ENCODE measurements around the gene AGAP1. TPM values are rescaled to one million over a fixed set of nuclear protein-coding genes. Genes with fewer than 3 reads are reported as not detected.
"Not testable (repeated sequence)": the region's sequence is repeated elsewhere in the genome, so short reads cannot be mapped to it uniquely, and the experiment has no call there.

Gene AGAP1
- total RNA-seq, 1 donor: 18.5 TPM

- no peaks in the 10 kb centered on the region for H3K27me3 ChIP-seq (ENCODE audit: insufficient read depth, low read length)
These were observed 563.5 kb downstream of the AGAP1 start for GRCh38 chr2:236057375-236057774.

GRCh38 chr2:236061497-236061896 is 567.7 kb downstream of the AGAP1 start:
- DNase-seq (ENCODE audit: insufficient read length, low spot score, missing footprints): no peak
- H3K27ac ChIP-seq (ENCODE audit: low read depth, low read length): no peak overlapping the region
- H3K27me3 ChIP-seq (ENCODE audit: insufficient read depth, low read length): no peaks in the 10 kb centered on the region
- no peaks in the 10 kb centered on the region for H3K79me2 ChIP-seq (ENCODE audit: insufficient read depth, low read length)
- H4K20me1 ChIP-seq (ENCODE audit: insufficient read depth, low read length): no peaks in the 10 kb centered on the region
- H3K9me3 ChIP-seq (ENCODE audit: low read depth, low read length): no peaks in the 10 kb centered on the region
- TF ChIP-seq CTCF (IDR thresholded peaks at IDR 0.05; ENCODE audit: extremely low read depth, low read depth, low read length): no peak
- no peak overlapping the region for H3K4me2 ChIP-seq (ENCODE audit: insufficient read depth, low read length)
- H3K36me3 ChIP-seq (ENCODE audit: insufficient read depth, low read length): no peaks in the 10 kb centered on the region
- no peak overlapping the region for H2AFZ ChIP-seq (ENCODE audit: low read length)
- no peak overlapping the region for H3K4me3 ChIP-seq (ENCODE audit: insufficient read depth, low read length)
- no peaks in the 10 kb centered on the region for H3K4me1 ChIP-seq (ENCODE audit: insufficient read depth, low read length)

More at GRCh38 chr2:236057375-236057774, 563.5 kb downstream of the AGAP1 start:
- Histone ChIP-seq H4K20me1 (ENCODE audit: insufficient read depth, low read length) (no peaks in the 10 kb centered on the region), H2AFZ (ENCODE audit: low read length) (no peak overlapping the region), H3K4me2 (ENCODE audit: insufficient read depth, low read length) (no peak overlapping the region), H3K27ac (ENCODE audit: low read depth, low read length) (no peak overlapping the region), H3K36me3 (ENCODE audit: insufficient read depth, low read length) (no peaks in the 10 kb centered on the region), H3K4me3 (ENCODE audit: insufficient read depth, low read length) (no peak overlapping the region), H3K9me3 (ENCODE audit: low read depth, low read length) (no peaks in the 10 kb centered on the region), H3K79me2 (ENCODE audit: insufficient read depth, low read length) (no peaks in the 10 kb centered on the region), H3K4me1 (ENCODE audit: insufficient read depth, low read length) (no peaks in the 10 kb centered on the region)
- DNase-seq (ENCODE audit: insufficient read length, low spot score, missing footprints): no peak
- TF ChIP-seq CTCF (IDR thresholded peaks at IDR 0.05; ENCODE audit: extremely low read depth, low read depth, low read length): no peak

GRCh38 chr2:236061899-236062298 is 568.1 kb downstream of the AGAP1 start:
- Histone ChIP-seq H3K4me3 (ENCODE audit: insufficient read depth, low read length) (no peak overlapping the region), H3K79me2 (ENCODE audit: insufficient read depth, low read length) (no peaks in the 10 kb centered on the region), H3K27me3 (ENCODE audit: insufficient read depth, low read length) (no peaks in the 10 kb centered on the region), H4K20me1 (ENCODE audit: insufficient read depth, low read length) (no peaks in the 10 kb centered on the region), H3K27ac (ENCODE audit: low read depth, low read length) (no peak overlapping the region), H3K4me2 (ENCODE audit: insufficient read depth, low read length) (no peak overlapping the region), H3K36me3 (ENCODE audit: insufficient read depth, low read length) (no peaks in the 10 kb centered on the region), H3K4me1 (ENCODE audit: insufficient read depth, low read length) (no peaks in the 10 kb centered on the region), H3K9me3 (ENCODE audit: low read depth, low read length) (no peaks in the 10 kb centered on the region), H2AFZ (ENCODE audit: low read length) (no peak overlapping the region)
- TF ChIP-seq CTCF (IDR thresholded peaks at IDR 0.05; ENCODE audit: extremely low read depth, low read depth, low read length): no peak
- no peak for DNase-seq (ENCODE audit: insufficient read length, low spot score, missing footprints)

- not testable (repeated sequence) for H4K20me1 ChIP-seq (ENCODE audit: insufficient read depth, low read length); H3K27me3 ChIP-seq (ENCODE audit: insufficient read depth, low read length); H3K9me3 ChIP-seq (ENCODE audit: low read depth, low read length); DNase-seq (ENCODE audit: insufficient read length, low spot score, missing footprints); H3K4me2 ChIP-seq (ENCODE audit: insufficient read depth, low read length); H3K36me3 ChIP-seq (ENCODE audit: insufficient read depth, low read length); H3K79me2 ChIP-seq (ENCODE audit: insufficient read depth, low read length); H3K27ac ChIP-seq (ENCODE audit: low read depth, low read length); H2AFZ ChIP-seq (ENCODE audit: low read length); H3K4me3 ChIP-seq (ENCODE audit: insufficient read depth, low read length); H3K4me1 ChIP-seq (ENCODE audit: insufficient read depth, low read length)
These were observed 569.0 kb downstream of the AGAP1 start for GRCh38 chr2:236062806-236063205.
